Measurements from ENCODE around the gene RRP1. TPM values are rescaled to one million over a fixed set of nuclear protein-coding genes. Genes with fewer than 3 reads are reported as not detected.
"Not testable (repeated sequence)": the region's sequence is repeated elsewhere in the genome, so short reads cannot be mapped to it uniquely, and the experiment has no call there.

The RRP1 gene
- total RNA-seq, 1 donor from 2014 or later, result 9.4 TPM

DNA sequence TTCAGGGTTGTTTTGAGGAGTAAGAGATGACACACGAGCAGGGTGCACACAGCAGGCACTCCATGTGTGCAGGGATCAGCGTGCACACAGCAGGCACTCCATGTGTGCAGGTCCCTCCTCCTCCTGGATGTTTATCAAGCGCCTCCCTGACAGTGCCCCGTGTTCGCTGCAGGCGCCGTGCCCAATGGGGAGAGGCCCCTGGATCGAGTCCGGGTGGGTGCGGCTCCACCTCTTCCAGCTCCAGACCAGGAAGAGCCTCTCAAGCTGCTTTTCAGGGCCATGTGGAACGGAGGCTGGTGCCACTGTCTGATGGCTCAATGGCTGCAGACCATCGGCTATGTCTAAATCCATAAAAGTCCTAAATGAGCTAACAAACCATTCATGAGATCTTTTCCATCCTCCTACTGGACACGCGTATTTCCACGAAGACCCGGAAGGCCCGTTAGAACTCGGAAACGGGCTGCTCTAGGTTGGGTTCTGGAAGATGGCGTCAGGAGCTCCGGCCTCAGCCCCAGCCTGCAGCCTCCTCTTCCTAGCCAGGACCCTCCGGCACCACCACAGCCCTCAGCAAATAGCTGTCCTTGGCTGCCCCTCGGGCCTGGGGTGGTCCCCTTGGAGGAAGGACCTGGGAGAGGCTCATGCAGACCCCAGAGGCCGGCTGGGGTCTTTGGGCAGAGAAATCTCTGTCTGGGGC lies 36.0 kb downstream of the RRP1 start:
- no peak for DNase-seq

DNA sequence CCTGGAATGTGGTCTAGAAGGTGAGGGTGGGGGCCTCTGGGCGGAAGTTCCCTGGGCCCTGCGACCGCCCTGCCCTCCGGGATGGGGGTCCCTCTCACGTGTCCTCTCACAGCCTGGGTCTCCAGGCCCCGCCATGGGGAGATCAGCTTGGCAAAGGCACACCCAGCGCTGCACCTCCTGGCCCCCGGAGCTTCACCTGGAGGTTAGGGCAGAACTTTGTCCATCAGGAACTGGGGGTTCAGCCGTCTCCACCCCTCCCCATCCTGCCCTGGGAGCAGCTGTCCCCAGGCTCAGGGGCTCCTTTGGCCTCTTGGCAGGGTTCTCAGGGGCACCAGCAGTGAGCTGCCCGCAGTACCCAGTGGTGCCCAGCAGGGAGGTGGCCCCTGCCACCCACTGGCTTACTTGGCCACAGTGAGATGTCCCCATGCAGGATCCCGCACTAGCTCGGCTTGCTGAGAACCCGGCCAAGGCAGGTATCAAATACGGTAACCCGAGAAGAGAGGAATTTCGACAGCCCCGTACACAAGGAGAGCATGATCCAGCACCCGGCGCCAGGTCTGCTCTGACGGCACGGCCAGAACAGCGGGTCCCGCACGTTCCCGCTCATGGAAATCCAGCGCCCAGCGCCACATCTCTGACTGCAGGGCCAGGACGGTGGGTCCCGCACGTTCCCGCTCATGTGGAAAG lies 36.7 kb downstream of the RRP1 start:
- intact Hi-C loops (cut with DNase I), result loop anchor here (5.0 kb wide), 1 partner anchor 126 kb away; no protein-coding TSS in a partner anchor
- ATAC-seq (ENCODE audit: poor library complexity) (peak; percentile 48), DNase-seq (no peak)

More for the DNA sequence above, 36.0 kb downstream of the RRP1 start:
- no peak for ATAC-seq (ENCODE audit: poor library complexity)
- intact Hi-C loops (cut with DNase I), result loop anchor here (5.0 kb wide), 1 partner anchor 127 kb away; no protein-coding TSS in a partner anchor

DNA sequence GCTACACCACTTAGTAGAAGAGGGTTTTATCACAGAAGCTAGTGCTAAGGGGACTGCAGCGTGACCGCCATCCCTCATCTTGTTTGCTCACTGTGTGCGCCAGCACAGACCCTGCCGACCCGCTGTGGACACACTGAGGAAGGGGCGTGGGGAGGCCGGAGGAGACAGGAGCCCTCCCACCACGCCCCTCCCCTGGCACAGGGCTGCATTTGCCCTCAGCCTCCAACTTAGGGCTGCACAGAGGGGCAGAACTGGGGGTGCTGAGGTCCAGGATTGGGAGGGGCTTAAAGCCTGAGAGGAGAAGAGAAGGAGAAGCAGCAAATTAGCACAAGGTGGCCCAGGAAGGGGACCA lies 37.2 kb downstream of the RRP1 start:
- no peak for DNase-seq
- no peak for ATAC-seq (ENCODE audit: poor library complexity)

GRCh38 chr21:43827015-43827611 lies 37.7 kb downstream of the RRP1 start:
- no peak for DNase-seq
- peak; percentile 28 for ATAC-seq (ENCODE audit: poor library complexity)
- intact Hi-C loops (cut with DNase I), result loop anchor here (5.0 kb wide), 1 partner anchor 125 kb away; no protein-coding TSS in a partner anchor

More for the DNA sequence above, 37.2 kb downstream of the RRP1 start:
- intact Hi-C loops (cut with DNase I), result loop anchor here (5.0 kb wide), 1 partner anchor 126 kb away; no protein-coding TSS in a partner anchor

- DNase-seq (no peak), ATAC-seq (ENCODE audit: poor library complexity) (no peak)
- intact Hi-C loops (cut with DNase I), result loop anchor here (5.0 kb wide), 1 partner anchor 123 kb away; no protein-coding TSS in a partner anchor
Observed at GRCh38 chr21:43829161-43829560, 39.8 kb downstream of the RRP1 start.

DNA sequence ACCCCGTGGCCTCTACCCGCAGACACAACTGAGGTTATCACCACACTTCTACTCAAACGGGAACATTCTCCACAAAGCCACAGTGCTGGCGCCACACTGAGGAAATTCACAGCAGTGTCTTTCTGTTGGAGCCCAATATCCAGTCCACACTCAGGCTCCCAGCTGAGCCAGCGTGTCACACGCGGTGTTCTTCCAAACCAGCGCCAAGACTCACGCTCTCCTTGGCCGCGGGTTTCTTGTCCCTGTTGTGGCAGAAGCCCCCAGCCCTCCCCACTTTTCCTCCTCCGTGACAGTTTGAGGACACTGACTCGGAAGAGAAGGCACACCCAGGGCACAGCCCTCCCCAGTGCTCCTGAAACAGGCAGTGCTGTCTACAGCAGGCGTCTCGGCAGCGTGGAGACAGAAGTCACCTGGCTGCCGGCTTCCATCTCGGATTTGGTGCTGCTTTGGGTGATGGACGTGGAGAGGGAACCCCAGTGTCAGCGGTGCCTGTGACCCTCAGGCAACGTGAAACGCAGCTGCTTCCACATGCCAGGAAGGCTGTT lies 40.3 kb downstream of the RRP1 start:
- no peak for ATAC-seq (ENCODE audit: poor library complexity)
- DNase-seq, result no peak
- intact Hi-C loops (cut with DNase I), result loop anchor here (5.0 kb wide), 1 partner anchor 123 kb away; no protein-coding TSS in a partner anchor

- intact Hi-C loops (cut with DNase I), result no loop called here
- DNase-seq (no peak), ATAC-seq (ENCODE audit: poor library complexity) (no peak)
Observed at GRCh38 chr21:43832158-43832550, 42.8 kb downstream of the RRP1 start.

- intact Hi-C loops (cut with DNase I), result no loop called here
- ATAC-seq (ENCODE audit: poor library complexity) (no peak), DNase-seq (no peak)
Observed at GRCh38 chr21:43832648-43833047, 43.3 kb downstream of the RRP1 start.

DNA sequence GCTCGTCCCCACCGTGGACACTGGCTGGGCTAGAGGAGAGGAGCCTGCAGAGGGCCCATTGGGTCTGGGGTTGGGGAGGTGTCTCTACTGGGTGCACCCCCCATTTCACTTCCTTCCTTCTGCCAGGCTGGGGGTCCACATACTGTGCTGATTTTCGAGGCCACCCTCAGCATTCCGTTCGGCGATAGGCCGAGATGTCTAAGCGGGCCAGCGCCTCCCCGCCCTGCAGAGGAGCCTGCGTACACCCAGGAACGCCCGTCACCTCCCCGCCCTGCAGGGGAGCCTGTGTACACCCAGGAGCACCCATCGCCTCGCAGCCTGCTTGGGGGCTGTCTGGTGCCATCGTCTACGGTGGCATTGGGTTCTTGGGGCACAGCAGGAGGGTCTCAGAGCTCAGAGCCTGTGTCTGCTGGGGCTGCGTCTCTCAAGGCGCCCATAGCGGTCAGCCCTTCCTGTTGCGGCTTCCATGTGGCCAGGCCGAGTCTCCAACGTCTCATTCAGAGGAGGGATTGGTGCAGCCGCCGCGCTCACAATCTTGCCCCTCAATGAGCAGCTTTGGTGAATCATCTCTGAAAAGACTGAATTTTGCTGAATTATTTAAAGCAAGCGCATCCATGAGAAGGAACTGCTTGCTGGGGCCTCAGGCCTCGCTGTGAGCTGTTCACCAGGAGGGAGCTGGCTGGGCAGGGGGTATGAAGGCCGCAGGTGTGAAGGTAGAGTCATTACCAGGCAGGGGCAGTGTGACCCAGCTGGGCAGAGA lies 44.9 kb downstream of the RRP1 start:
- intact Hi-C loops (cut with DNase I), result no loop called here
- ATAC-seq (ENCODE audit: poor library complexity) (no peak), DNase-seq (no peak)

DNA sequence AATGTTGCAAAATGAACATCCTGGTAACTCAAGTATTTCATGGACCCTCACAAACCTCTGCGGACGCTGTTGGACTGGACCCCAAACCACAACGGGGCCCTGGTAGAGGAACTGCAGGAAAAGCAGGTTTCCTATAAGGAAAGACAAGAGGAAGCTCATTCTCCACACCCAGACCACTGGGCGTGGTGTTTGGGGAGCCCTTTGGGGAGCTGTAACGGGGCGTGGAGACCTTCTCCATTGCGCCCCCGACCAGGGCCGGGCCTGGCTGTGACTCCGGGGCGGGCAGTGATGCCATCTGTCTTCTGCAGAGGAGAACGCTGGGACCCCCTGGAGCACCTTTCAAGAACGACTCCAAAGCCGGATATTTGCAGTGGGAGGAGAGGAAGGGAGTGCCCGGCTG lies 45.7 kb downstream of the RRP1 start:
- ATAC-seq (ENCODE audit: poor library complexity), result no peak
- no peak for DNase-seq
- intact Hi-C loops (cut with DNase I), result no loop called here

- ATAC-seq (ENCODE audit: poor library complexity), result no peak
- intact Hi-C loops (cut with DNase I), result no loop called here
- DNase-seq, result no peak
Observed at GRCh38 chr21:43835861-43836260, 46.5 kb downstream of the RRP1 start.

GRCh38 chr21:43836616-43837015 lies 47.2 kb downstream of the RRP1 start:
- no peak for ATAC-seq (ENCODE audit: poor library complexity)
- intact Hi-C loops (cut with DNase I), result no loop called here
- DNase-seq, result no peak

DNA sequence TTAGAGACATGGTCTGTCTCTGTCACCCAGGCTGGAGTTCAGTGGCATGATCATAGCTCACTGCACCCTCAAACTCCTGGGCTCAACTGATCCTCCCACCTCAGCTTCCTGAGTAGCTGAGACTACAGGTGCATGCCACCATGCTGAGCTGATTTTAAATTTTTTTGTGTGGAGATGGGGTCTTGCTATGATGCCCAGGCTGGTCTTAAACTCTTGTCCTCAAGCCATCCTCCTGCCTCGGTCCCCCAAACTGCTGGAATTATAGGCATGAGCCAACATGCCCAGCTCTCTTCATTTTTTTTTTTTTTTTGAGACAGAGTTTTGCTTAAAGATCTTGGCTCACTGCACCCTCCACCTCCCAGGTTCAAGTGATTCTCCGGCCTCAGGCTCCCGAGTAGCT lies 50.9 kb downstream of the RRP1 start:
- intact Hi-C loops (cut with DNase I), result loop anchor here (5.0 kb wide), 1 partner anchor 43 kb away; no protein-coding TSS in a partner anchor
- DNase-seq (no peak), ATAC-seq (ENCODE audit: poor library complexity) (no peak)

- intact Hi-C loops (cut with DNase I), result loop anchor here (5.0 kb wide), 1 partner anchor 45 kb away; no protein-coding TSS in a partner anchor
- DNase-seq, result no peak
- ATAC-seq (ENCODE audit: poor library complexity), result no peak
Observed at GRCh38 chr21:43842742-43843141, 53.4 kb downstream of the RRP1 start.

DNA sequence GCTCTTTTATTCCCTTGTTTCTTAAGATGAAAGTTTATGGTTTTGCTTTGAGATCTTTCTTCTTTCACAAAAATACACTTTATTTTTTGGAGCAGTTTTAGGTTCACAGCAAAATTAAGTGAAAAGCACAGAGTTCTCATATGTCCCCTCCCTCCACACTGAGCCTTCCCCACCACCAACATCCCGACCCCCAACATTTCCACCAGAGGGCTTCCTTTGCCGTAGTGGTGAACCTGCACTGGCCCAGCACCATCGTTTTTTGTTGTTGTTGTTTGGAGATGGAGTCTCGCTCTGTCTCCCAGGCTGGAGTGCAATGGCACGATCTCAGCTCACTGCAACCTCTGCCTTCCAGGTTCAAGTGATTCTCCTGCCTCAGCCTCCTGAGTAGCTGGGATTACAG lies 55.5 kb downstream of the RRP1 start:
- ATAC-seq (ENCODE audit: poor library complexity); DNase-seq: not testable (repeated sequence)

DNA sequence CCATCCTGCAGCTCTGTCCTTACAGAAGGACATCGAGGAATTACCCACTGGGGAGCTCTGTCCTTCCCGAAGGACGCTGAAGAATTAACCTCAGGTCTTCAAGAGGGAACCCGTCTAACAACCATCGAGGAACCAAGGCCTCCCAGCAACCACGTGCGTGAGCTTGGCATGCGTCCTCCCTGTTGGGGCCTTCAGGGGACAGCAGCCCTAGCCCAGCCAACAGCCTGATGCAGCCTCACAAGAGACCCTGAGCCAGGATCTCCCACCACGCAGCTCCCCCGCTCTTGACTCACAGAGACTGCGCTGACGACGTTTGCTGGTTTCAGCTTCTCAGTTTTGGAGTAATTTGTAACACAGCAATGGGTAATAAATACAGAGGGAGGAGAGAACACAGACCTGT lies 56.0 kb downstream of the RRP1 start:
- ATAC-seq (ENCODE audit: poor library complexity), result no peak
- no peak for DNase-seq
- intact Hi-C loops (cut with DNase I), result no loop called here

More for the DNA sequence above, 55.5 kb downstream of the RRP1 start:
- intact Hi-C loops (cut with DNase I), result loop anchor here (5.0 kb wide), 1 partner anchor 48 kb away; no protein-coding TSS in a partner anchor

DNA sequence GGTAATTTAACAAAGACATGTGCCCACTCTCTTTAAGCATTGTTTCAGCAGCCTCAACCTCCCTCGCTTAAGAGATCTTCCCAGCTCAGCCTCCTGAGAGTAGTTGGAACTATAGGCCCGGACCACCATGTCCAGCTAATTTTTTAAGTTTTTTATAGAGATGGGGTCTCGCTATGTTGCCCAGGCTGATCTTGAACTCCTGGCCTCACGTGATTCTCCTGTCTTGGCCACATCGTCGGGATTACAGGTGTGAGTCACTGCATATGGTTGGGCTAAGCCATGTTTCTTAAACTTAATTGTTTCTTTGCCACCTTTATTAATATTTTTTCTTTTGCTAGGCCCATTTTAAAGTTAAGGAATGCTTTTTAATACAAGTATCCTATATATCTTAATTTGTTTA lies 57.1 kb downstream of the RRP1 start:
- no peak for ATAC-seq (ENCODE audit: poor library complexity)
- DNase-seq, result no peak
- intact Hi-C loops (cut with DNase I), result no loop called here

DNA sequence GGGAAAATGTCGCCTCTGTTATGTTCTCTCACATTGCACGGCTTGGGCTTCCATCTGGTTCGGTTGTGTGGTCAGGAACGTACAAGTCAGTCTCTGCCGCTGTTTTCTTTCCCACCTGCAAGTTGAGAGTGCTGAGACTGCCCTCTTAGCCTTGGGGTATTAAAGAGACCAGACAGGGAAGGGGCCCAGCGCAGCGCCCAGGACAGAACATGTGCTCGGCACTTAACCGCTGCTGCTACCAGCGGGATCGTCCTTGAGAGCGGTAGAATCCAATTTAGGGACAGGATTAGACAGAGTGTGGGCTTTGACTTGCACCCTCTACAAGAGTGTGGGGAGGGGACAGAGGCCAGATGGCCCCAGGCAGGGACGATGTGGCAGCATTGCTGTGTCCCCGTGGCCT lies 57.9 kb downstream of the RRP1 start:
- DNase-seq (no peak), ATAC-seq (ENCODE audit: poor library complexity) (no peak)
- intact Hi-C loops (cut with DNase I), result no loop called here

DNA sequence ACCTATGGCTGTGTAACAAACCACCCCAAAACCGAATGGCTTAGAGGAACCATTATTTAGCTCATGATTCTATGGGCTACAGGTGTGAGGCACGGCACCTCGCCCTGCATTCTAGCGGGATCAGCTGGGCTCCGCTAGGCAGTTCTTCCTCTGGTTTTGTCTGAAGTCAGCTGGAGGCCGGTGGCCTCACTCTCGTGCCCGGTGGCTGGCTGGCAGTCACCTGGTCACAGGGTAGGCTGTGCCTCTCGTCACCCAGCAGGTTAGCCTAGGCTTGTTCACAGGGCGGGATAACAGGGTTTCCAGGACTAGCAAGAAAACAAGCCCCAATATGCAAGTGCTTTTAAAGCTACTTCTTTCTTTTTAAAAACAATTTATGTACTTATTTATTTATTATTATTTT lies 59.4 kb downstream of the RRP1 start:
- ATAC-seq (ENCODE audit: poor library complexity) (no peak), DNase-seq (no peak)
- intact Hi-C loops (cut with DNase I), result no loop called here
